ENCODE data around the gene TMEM97. TPM values are rescaled to one million over a fixed set of nuclear protein-coding genes. Genes with fewer than 3 reads are reported as not detected.
A peak's percentile ranks its signal among the peaks of the same experiment; 100 is the strongest.

TMEM97 gene
- total and polyA plus RNA-seq, 9 of the 15 experiments (the other 6 are each of a cell fraction or from before 2014, with no cell fraction given), result 34.6 to 121 (median 76.0) TPM

- ChIA-PET CTCF (ENCODE audit: low intra/inter-chr PET ratio) (interaction anchor here (0.7 kb wide), 1 partner anchor 592 kb away, joined by 3 read pairs; no protein-coding TSS in a partner anchor), POLR2A (interaction anchor here (0.8 to 2.4 kb wide), 3 partner anchors 10 to 29 kb away, joined by 3 to 19 read pairs (median 3); partner anchors contain the start of genes POLDIP2 and TMEM97)
- ATAC-seq (no peak), DNase-seq (ENCODE audit: extremely low read depth in 1 of 4, low spot score in 3 of 4) (no peak), FAIRE-seq (no peak)
- no peaks in the 10 kb centered on the region for H3K27me3 ChIP-seq (ENCODE audit: control insufficient read depth in 2 of 2, insufficient read depth in 2 of 2, low read length in 2 of 2)
- peaks cover 0 to 3% of the 10 kb centered on the region in 2 experiments; a peak in 2 of 5 replicates for H3K4me1 ChIP-seq (replicated peaks in 1 of 2; ENCODE audit: control insufficient read depth in 2 of 2, insufficient read depth in 2 of 2, low read length in 2 of 2)
- peaks cover 70% of the 10 kb centered on the region for H3K36me3 ChIP-seq (ENCODE audit: control insufficient read depth, insufficient read depth, low read length)
- intact Hi-C loops (cut with micrococcal nuclease) (no loop called here), in situ Hi-C loops (cut with MboI) (no loop called here)
- H4K20me1 ChIP-seq (replicated peaks; ENCODE audit: control insufficient read depth, insufficient read depth, low read length), result 0 out of 2 replicates have a peak, but pooled peaks cover 6% of the 10 kb centered on the region
- H3K9ac ChIP-seq (ENCODE audit: insufficient read depth in 1 of 2, low read depth in 2 of 2, low read length in 2 of 2), result no peak overlapping the region
- no TSS peak for BruUV-seq (replicated peaks)
- peaks cover 25% of the 10 kb centered on the region for H3K79me2 ChIP-seq (ENCODE audit: control insufficient read depth, insufficient read depth, low read length)
- H3K4me2 ChIP-seq (ENCODE audit: insufficient read depth, low read length), result no peak overlapping the region
- TF ChIP-seq CBX1 (IDR thresholded peaks at IDR 0.05; ENCODE audit: low read depth), result no peak
- TF ChIP-seq GABPA (tag; conservative IDR thresholded peaks at IDR 0.05; ENCODE audit: low read depth), result no peak
- TF ChIP-seq POLR2G (IDR thresholded peaks at IDR 0.05; ENCODE audit: low read depth, low read length), result no peak
- H3K9me1 ChIP-seq (ENCODE audit: control insufficient read depth, insufficient read depth, low read length), result no peaks in the 10 kb centered on the region
- H3K4me3 ChIP-seq, result no peak overlapping the region
- no peaks in the 10 kb centered on the region; the same call in 1 of the 2 replicates for H3K9me3 ChIP-seq (replicated peaks; ENCODE audit: control insufficient read depth, insufficient read depth, low read depth, low read length)
- H3K27ac ChIP-seq (ENCODE audit: extremely low read depth, low read depth, low read length), result no peak overlapping the region
- 83% methylated on average over 4 of the region's 4 CpGs for WGBS (ENCODE audit: insufficient coverage, low coverage, missing lambda C conversion rate)
- H2AFZ ChIP-seq (ENCODE audit: low read depth, low read length), result no peak overlapping the region
Measured at GRCh38 chr17:28328325-28328724, 9.3 kb downstream of the TMEM97 start.

GRCh38 chr17:28330671-28331070, 11.7 kb downstream of the TMEM97 start:
- H2AFZ ChIP-seq (ENCODE audit: low read depth, low read length), result no peak overlapping the region
- H3K27ac ChIP-seq (ENCODE audit: extremely low read depth, low read depth, low read length), result no peak overlapping the region
- POLR2A ChIA-PET, result interaction anchor here (0.7 to 6.5 kb wide), 8 partner anchors 9 to 290 kb away, joined by 3 to 62 read pairs (median 4); partner anchors contain the start of genes POLDIP2 and TMEM97
- CTCF ChIA-PET (ENCODE audit: low intra/inter-chr PET ratio), result no interaction called here
- H3K36me3 ChIP-seq (ENCODE audit: control insufficient read depth, insufficient read depth, low read length), result peaks cover 53% of the 10 kb centered on the region
- peaks cover 10 to 12% of the 10 kb centered on the region in 2 experiments; a peak in 4 of 5 replicates for H3K4me1 ChIP-seq (replicated peaks in 1 of 2; ENCODE audit: control insufficient read depth in 2 of 2, insufficient read depth in 2 of 2, low read length in 2 of 2)
- no peak overlapping the region for H3K9ac ChIP-seq (ENCODE audit: insufficient read depth in 1 of 2, low read depth in 2 of 2, low read length in 2 of 2)
- no peak for ATAC-seq
- no peaks in the 10 kb centered on the region for H3K9me1 ChIP-seq (ENCODE audit: control insufficient read depth, insufficient read depth, low read length)
- no peaks in the 10 kb centered on the region for H3K27me3 ChIP-seq (ENCODE audit: control insufficient read depth in 2 of 2, insufficient read depth in 2 of 2, low read length in 2 of 2)
- no TSS peak for BruUV-seq (replicated peaks)
- TF ChIP-seq POLR2AphosphoS2 (IDR thresholded peaks at IDR 0.05; ENCODE audit: low read length), result 0 out of 2 replicates have a peak, but pooled peaks have one; percentile 36
- 0 out of 2 replicates have a peak, but pooled peaks have one; percentile 22 for TF ChIP-seq SUPT5H (IDR thresholded peaks at IDR 0.05)
- TF ChIP-seq MXI1 (IDR thresholded peaks at IDR 0.05; ENCODE audit: low read depth, low read length), result no peak
- peak; percentile 23 for TF ChIP-seq POLR2A (conservative IDR thresholded peaks at IDR 0.05)
- intact Hi-C loops (cut with micrococcal nuclease), result no loop called here
- no peak overlapping the region for H3K4me3 ChIP-seq
- FAIRE-seq, result no peak
- no peak for DNase-seq (ENCODE audit: extremely low read depth in 1 of 4, low spot score in 3 of 4)
- WGBS (ENCODE audit: insufficient coverage, low coverage, missing lambda C conversion rate), result 97% methylated on average over 4 of the region's 5 CpGs
- no peaks in the 10 kb centered on the region; the same call in 1 of the 2 replicates for H3K9me3 ChIP-seq (replicated peaks; ENCODE audit: control insufficient read depth, insufficient read depth, low read depth, low read length)
- H3K79me2 ChIP-seq (ENCODE audit: control insufficient read depth, insufficient read depth, low read length), result peaks cover 17% of the 10 kb centered on the region
- peaks cover 9% of the 10 kb centered on the region for H4K20me1 ChIP-seq (replicated peaks; ENCODE audit: control insufficient read depth, insufficient read depth, low read length)
- no peak overlapping the region for H3K4me2 ChIP-seq (ENCODE audit: insufficient read depth, low read length)
- in situ Hi-C loops (cut with MboI), result no loop called here

All from K562 (cell line).